Hepatocyte (in vitro differentiated cells): Measurements from ENCODE around the gene USP17L12.
"Not testable (repeated sequence)": the region's sequence is repeated elsewhere in the genome, so short reads cannot be mapped to it uniquely, and the experiment has no call there.

Source experiments
- CTCF ChIP-seq: fragments of 200-600 bp; sonication (generic); IDR thresholded peaks from 2 replicates; pipeline ENCODE4 v1.5.1; 2016; ENCODE audit warnings: antibody characterized with exemption, mild to moderate bottlenecking; ENCODE audit not compliant: poor library complexity
- EZH2 ChIP-seq: fragments of 200-600 bp; sonication (generic); IDR thresholded peaks from 2 replicates; pipeline ENCODE4 v1.6.1; 2016; ENCODE audit warnings: antibody characterized with exemption, mild to moderate bottlenecking, borderline replicate concordance

GRCh38 chr4:9238461-9238860, 18.5 kb downstream of the USP17L12 start:
- TF ChIP-seq CTCF, EZH2: not testable (repeated sequence)
